Upper lobe of right lung (tissue), 1 donor: Measurements from ENCODE around the gene RIT2. TPM values are rescaled to one million over a fixed set of nuclear protein-coding genes. Genes with fewer than 3 reads are reported as not detected.

Experiments
- ATAC-seq: fragments of 200-7000 bp; cut with Tn5 transposase; one replicate; pipeline ENCODE4 v1.9.1; 2020; ENCODE audit warnings: mild to moderate bottlenecking, moderate library complexity
- DNase-seq: peaks from one replicate; pipeline ENCODE4 v3.0.0-alpha.2; 2020
- H3K27ac ChIP-seq: fragments of 200-600 bp; one replicate; pipeline ENCODE4 v1.8.0; 2022
- H3K27me3 ChIP-seq: fragments of 200-600 bp; one replicate; pipeline ENCODE4 v1.8.0; 2022; ENCODE audit warnings: mild to moderate bottlenecking
- H3K36me3 ChIP-seq: fragments of 200-600 bp; one replicate; pipeline ENCODE4 v1.8.0; 2022
- H3K4me1 ChIP-seq: fragments of 200-600 bp; one replicate; pipeline ENCODE4 v1.8.0; 2022
- H3K4me3 ChIP-seq: fragments of 200-600 bp; one replicate; pipeline ENCODE4 v1.8.0; 2022; ENCODE audit warnings: mild to moderate bottlenecking
- H3K9me3 ChIP-seq: fragments of 200-600 bp; one replicate; pipeline ENCODE4 v1.8.0; 2022
- CTCF ChIP-seq: fragments of 200-600 bp; IDR thresholded peaks from one replicate; pipeline ENCODE4 v1.8.0; 2022; ENCODE audit warnings: antibody characterized with exemption
- intact Hi-C: fragments of 100-400 bp; cut with DNase I; formaldehyde crosslinking; loops from one replicate; pipeline ENCODE4 v1.11.0; 2022
- total RNA-seq: library from RNA; stranded (reverse); fragmentation: NEBNext Ultra II Directional; extraction: Animal tissue kit (Norgen Biotek cat#: 25700); gene quantifications from one replicate; pipeline ENCODE4 v1.2.1, GENCODE V29; 2021
- donor health status: DM: no; HTN: yes; CAD: no; lungs with severe emphysema.

RIT2 gene
- total RNA-seq, 1 donor from 2014 or later, result not detected

- Histone ChIP-seq H3K27ac (no peak overlapping the region), H3K27me3 (no peaks in the 10 kb centered on the region), H3K4me1 (no peaks in the 10 kb centered on the region), H3K36me3 (no peaks in the 10 kb centered on the region), H3K9me3 (no peaks in the 10 kb centered on the region), H3K4me3 (no peak overlapping the region)
- no peak for TF ChIP-seq CTCF
- intact Hi-C loops, result no loop called here
- DNase-seq (no peak), ATAC-seq (no peak)
These were observed 379.4 kb downstream of the RIT2 start for GRCh38 chr18:42736074-42736473.

DNA sequence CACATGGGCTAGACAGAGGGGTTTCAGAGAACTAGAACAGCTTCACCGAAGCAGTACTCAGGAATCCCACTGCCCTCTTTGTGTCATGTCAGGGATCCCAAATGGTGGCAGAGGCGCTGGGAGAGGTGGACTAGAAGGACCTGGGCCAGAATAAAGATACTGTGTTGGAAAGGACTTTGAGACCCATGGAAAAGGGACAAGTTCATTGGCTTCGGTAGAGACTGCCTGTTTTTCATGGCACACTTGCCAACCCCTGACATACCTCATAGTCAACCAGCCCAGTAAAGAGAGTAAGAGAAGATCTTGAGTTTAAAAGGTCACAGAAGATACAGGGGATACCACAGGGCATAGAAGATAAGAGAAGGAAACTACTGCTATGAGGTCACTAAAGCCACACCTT, 381.0 kb downstream of the RIT2 start:
- intact Hi-C loops, result no loop called here
- no peaks in the 10 kb centered on the region for H3K36me3 ChIP-seq
- H3K27me3 ChIP-seq, result no peaks in the 10 kb centered on the region
- no peaks in the 10 kb centered on the region for H3K9me3 ChIP-seq
- ATAC-seq, result no peak
- DNase-seq, result no peak
- TF ChIP-seq CTCF, result no peak
- no peak overlapping the region for H3K4me3 ChIP-seq
- no peaks in the 10 kb centered on the region for H3K4me1 ChIP-seq
- H3K27ac ChIP-seq, result no peak overlapping the region

GRCh38 chr18:42730272-42730671, 385.2 kb downstream of the RIT2 start:
- Histone ChIP-seq H3K36me3 (no peaks in the 10 kb centered on the region), H3K27me3 (no peaks in the 10 kb centered on the region), H3K9me3 (peaks cover 3% of the 10 kb centered on the region), H3K4me1 (no peaks in the 10 kb centered on the region), H3K27ac (no peak overlapping the region), H3K4me3 (no peak overlapping the region)
- intact Hi-C loops, result no loop called here
- DNase-seq (no peak), ATAC-seq (no peak)
- TF ChIP-seq CTCF, result peak; percentile 8

- H3K9me3 ChIP-seq, result no peaks in the 10 kb centered on the region
- H3K36me3 ChIP-seq, result no peaks in the 10 kb centered on the region
- H3K4me3 ChIP-seq, result no peak overlapping the region
- H3K27ac ChIP-seq, result no peak overlapping the region
- DNase-seq, result no peak
- no peak for TF ChIP-seq CTCF
- intact Hi-C loops, result no loop called here
- H3K27me3 ChIP-seq, result no peaks in the 10 kb centered on the region
- ATAC-seq, result no peak
- H3K4me1 ChIP-seq, result no peaks in the 10 kb centered on the region
These were observed 396.3 kb downstream of the RIT2 start for GRCh38 chr18:42719221-42719620.

DNA sequence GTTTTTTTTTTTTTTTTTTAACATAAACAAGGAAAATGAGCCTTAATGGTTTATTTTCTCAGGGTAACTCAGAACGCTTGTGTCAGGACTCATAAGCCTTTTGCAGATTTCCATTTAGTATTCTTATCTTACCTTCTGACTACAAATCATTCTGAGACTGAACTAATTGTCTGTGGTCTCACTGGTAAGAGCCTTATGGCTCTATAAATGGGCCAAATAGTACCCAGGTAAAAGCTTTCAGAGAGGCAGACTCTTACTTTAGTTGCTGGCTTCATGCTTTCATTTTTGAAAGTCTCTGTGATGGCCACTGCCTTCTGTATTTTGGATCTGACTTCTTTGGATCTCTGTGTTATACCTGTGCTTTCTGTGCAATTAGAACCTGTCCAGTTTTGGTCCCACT, 403.4 kb downstream of the RIT2 start:
- H3K27ac ChIP-seq, result no peak overlapping the region
- no peaks in the 10 kb centered on the region for H3K36me3 ChIP-seq
- no peak for DNase-seq
- no peak for ATAC-seq
- no peak for TF ChIP-seq CTCF
- no peaks in the 10 kb centered on the region for H3K27me3 ChIP-seq
- H3K4me3 ChIP-seq, result no peak overlapping the region
- H3K4me1 ChIP-seq, result no peaks in the 10 kb centered on the region
- H3K9me3 ChIP-seq, result no peaks in the 10 kb centered on the region
- intact Hi-C loops, result no loop called here

DNA sequence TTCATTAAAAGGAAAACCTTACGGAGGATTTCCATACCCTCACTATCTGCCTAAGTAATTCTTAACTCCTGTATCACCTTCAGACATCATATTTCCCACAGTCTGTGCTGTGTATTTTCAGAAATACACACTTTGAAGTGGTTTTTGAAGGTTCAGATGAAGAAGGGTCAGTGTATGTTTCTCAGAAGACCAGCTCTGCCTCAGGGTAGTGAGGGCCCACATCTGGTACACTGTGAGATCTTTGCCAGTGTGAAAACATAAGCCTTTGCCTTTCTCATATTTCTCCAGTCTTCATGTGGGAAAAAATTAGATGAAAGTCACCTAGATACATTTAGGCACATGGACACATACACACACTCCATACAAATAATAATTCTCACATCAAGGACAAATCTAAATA, 408.4 kb downstream of the RIT2 start:
- no peaks in the 10 kb centered on the region for H3K9me3 ChIP-seq
- no peak overlapping the region for H3K4me3 ChIP-seq
- no peaks in the 10 kb centered on the region for H3K4me1 ChIP-seq
- no peak overlapping the region for H3K27ac ChIP-seq
- no peaks in the 10 kb centered on the region for H3K36me3 ChIP-seq
- ATAC-seq, result no peak
- TF ChIP-seq CTCF, result no peak
- no peaks in the 10 kb centered on the region for H3K27me3 ChIP-seq
- DNase-seq, result no peak
- intact Hi-C loops, result no loop called here
